Kidney (tissue), 14 donors: Measurements from ENCODE around the gene FAM131B. TPM values are rescaled to one million over a fixed set of nuclear protein-coding genes. Genes with fewer than 3 reads are reported as not detected.

Source experiments
- DNase-seq, 5 donors: peaks; one replicate each; pipeline ENCODE4 v3.0.0-alpha.2; 2013 to 2020
- FAIRE-seq: peaks from 2 replicates; lab custom pipeline; 2012; peaks lifted over from hg19 to GRCh38; lab: Jason Lieb, UNC
- H3K27ac ChIP-seq, 2 donors: one replicate each; pipeline ENCODE4 v1.7.0; 2013; ENCODE audit warnings: low read depth in 2 of 2, low read length in 2 of 2, inconsistent platforms in 1 of 2
- H3K27me3 ChIP-seq: one replicate; pipeline ENCODE4 v1.7.1; 2013; ENCODE audit warnings: low read length, inconsistent platforms; ENCODE audit not compliant: control insufficient read depth, insufficient read depth
- H3K36me3 ChIP-seq, 3 donors: one replicate each; pipeline versions ENCODE4 v1.7.0 to v1.7.1; 2013; ENCODE audit warnings: low read length in 3 of 3, control low read depth in 1 of 3, inconsistent platforms in 1 of 3; ENCODE audit not compliant: insufficient read depth in 3 of 3, control insufficient read depth in 2 of 3
- H3K4me1 ChIP-seq, 3 donors: one replicate each; pipeline versions ENCODE4 v1.7.0 to v1.7.1; 2013; ENCODE audit warnings: low read length in 3 of 3, inconsistent platforms in 1 of 3, low read depth in 1 of 3; ENCODE audit not compliant: control insufficient read depth in 2 of 3, insufficient read depth in 2 of 3
- H3K4me3 ChIP-seq, 3 donors: one replicate each; pipeline versions ENCODE4 v1.7.0 to v1.8.1; 2013; ENCODE audit warnings: low read length in 3 of 3, control low read depth in 1 of 3, inconsistent platforms in 1 of 3
- H3K9ac ChIP-seq, 3 donors: one replicate each; pipeline versions ENCODE4 v1.7.0 to v1.7.1; 2013; ENCODE audit warnings: low read length in 3 of 3, control low read depth in 1 of 3, inconsistent platforms in 1 of 3
- H3K9me3 ChIP-seq, 3 donors: one replicate each; pipeline versions ENCODE4 v1.7.0 to v1.7.1; 2013; ENCODE audit warnings: low read length in 3 of 3, control low read depth in 1 of 3, inconsistent platforms in 1 of 3; ENCODE audit not compliant: control insufficient read depth in 2 of 3, insufficient read depth in 1 of 3
- CTCF ChIP-seq: IDR thresholded peaks from 3 replicates; pipeline ENCODE4 v1.5.1; 2012; ENCODE audit warnings: mild to moderate bottlenecking, moderate library complexity, borderline replicate concordance; ENCODE audit not compliant: insufficient read depth; ENCODE audit errors: extremely low read depth
- intact Hi-C: fragments of 100-400 bp; cut with DNase I; formaldehyde crosslinking; loops from one replicate; pipeline ENCODE4 v1.11.1; 2022
- polyA plus RNA-seq: library from polyadenylated mRNA; stranded (reverse); fragments of 350-450 nt; fragmentation: Illumina TruSeq; extraction: RNeasy Lipid Tissue Mini Kit (QIAGEN cat#74804); gene quantifications from one replicate; pipeline ENCODE4 v1.2.3, GENCODE V29; 2014; ENCODE audit warnings: low read depth, low replicate concordance; ENCODE audit not compliant: insufficient read depth
- total RNA-seq: library from RNA; stranded (reverse); fragmentation: NEBNext Ultra II Directional; extraction: Animal tissue kit (Norgen Biotek cat#: 25700); gene quantifications from one replicate; pipeline ENCODE4 v1.2.1, GENCODE V29; 2021
- donor health status: control.
- donor health status: control.
- donor health status: control.
- donor health status: control.
- donor health status: control.
- donor health status: DM: yes; HTN: yes; CAD: no.
- donor health status: Normal renal cell carcinoma (clear cell type).

FAM131B gene
- total and polyA plus RNA-seq, 2 donors from 2014 or later: 0.19 to 0.82 TPM

GRCh38 chr7:143341842-143342241 lies 20.7 kb downstream of the FAM131B start:
- intact Hi-C loops: no loop called here
- TF ChIP-seq CTCF: no peak
- no peaks in the 10 kb centered on the region for H3K4me1 ChIP-seq
- H3K9me3 ChIP-seq: no peaks in the 10 kb centered on the region
- DNase-seq: no peak
- no peak for FAIRE-seq
- no peak overlapping the region for H3K9ac ChIP-seq
- H3K27ac ChIP-seq: no peak overlapping the region
- no peaks in the 10 kb centered on the region for H3K36me3 ChIP-seq
- no peak overlapping the region for H3K4me3 ChIP-seq
- no peaks in the 10 kb centered on the region for H3K27me3 ChIP-seq

- intact Hi-C loops: no loop called here
- TF ChIP-seq CTCF: no peak
- Histone ChIP-seq H3K27me3 (no peaks in the 10 kb centered on the region), H3K9ac (no peak overlapping the region), H3K4me3 (no peak overlapping the region), H3K4me1 (no peaks in the 10 kb centered on the region), H3K27ac (no peak overlapping the region), H3K9me3 (no peaks in the 10 kb centered on the region), H3K36me3 (no peaks in the 10 kb centered on the region)
- FAIRE-seq: no peak
- no peak for DNase-seq
Observed at GRCh38 chr7:143337216-143337615, 25.3 kb downstream of the FAM131B start.

GRCh38 chr7:143334244-143334643 lies 28.3 kb downstream of the FAM131B start:
- intact Hi-C loops: no loop called here
- DNase-seq: no peak
- Histone ChIP-seq H3K27me3 (no peaks in the 10 kb centered on the region), H3K27ac (no peak overlapping the region), H3K9ac (no peak overlapping the region), H3K4me3 (no peak overlapping the region), H3K9me3 (no peaks in the 10 kb centered on the region), H3K4me1 (no peaks in the 10 kb centered on the region), H3K36me3 (no peaks in the 10 kb centered on the region)
- no peak for FAIRE-seq
- TF ChIP-seq CTCF: no peak

- Histone ChIP-seq H3K9ac (no peak overlapping the region), H3K36me3 (no peaks in the 10 kb centered on the region), H3K27ac (no peak overlapping the region), H3K4me1 (no peaks in the 10 kb centered on the region), H3K27me3 (no peaks in the 10 kb centered on the region), H3K4me3 (no peak overlapping the region), H3K9me3 (no peaks in the 10 kb centered on the region)
- intact Hi-C loops: no loop called here
- no peak for TF ChIP-seq CTCF
- FAIRE-seq (no peak), DNase-seq (no peak)
Observed at GRCh38 chr7:143331179-143331801, 31.2 kb downstream of the FAM131B start.
